ENCODE results near the gene ERC1.

DNA sequence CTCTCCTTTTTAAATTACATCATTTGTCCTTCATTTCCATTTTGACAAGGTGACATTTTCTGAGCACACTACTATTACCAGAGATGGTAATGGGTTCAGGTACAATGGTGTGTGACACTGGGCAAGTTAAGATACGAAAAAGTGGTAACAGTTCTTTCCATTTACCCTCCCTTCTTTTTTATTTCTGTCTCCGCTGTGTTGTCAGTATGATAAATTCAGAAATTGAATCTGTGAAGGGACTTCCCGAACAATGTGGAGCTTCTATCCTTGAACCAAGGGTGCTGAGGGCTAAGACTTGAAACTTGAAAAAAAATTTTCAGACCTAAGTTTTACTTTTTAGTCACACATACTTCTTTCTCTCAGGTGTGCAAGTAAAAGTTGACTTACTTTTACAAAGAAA is 103.7 kb downstream of the ERC1 start:
- TF ChIP-seq TEAD4 (IDR thresholded peaks at IDR 0.05; ENCODE audit: low read length) (no peak), TEAD4 (CRISPR knock-in tag; IDR thresholded peaks at IDR 0.05; ENCODE audit: borderline replicate concordance) (no peak), NFYB (IDR thresholded peaks at IDR 0.05; ENCODE audit: extremely low read depth, insufficient read length) (no peak), MYC (IDR thresholded peaks at IDR 0.05; ENCODE audit: low read depth, low read length) (no peak), MYC (CRISPR knock-in tag; IDR thresholded peaks at IDR 0.05; ENCODE audit: borderline replicate concordance, low read depth) (no peak), EP300 (IDR thresholded peaks at IDR 0.05; ENCODE audit: low read length) (no peak), ZNF274 (IDR thresholded peaks at IDR 0.05; ENCODE audit: borderline replicate concordance, low read depth, low read length) (no peak), BRD9 (IDR thresholded peaks at IDR 0.05; ENCODE audit: low read depth, partially characterized antibody) (no peak), NRF1 (conservative IDR thresholded peaks at IDR 0.05 in 1 of 2, IDR thresholded peaks at IDR 0.05 in 1 of 2) (no peak), EZH2 (IDR thresholded peaks at IDR 0.05; ENCODE audit: borderline replicate concordance, low read depth, low read length) (no peak), JUND (IDR thresholded peaks at IDR 0.05; ENCODE audit: borderline replicate concordance, low read depth, low read length) (no peak), JUND (tag; IDR thresholded peaks at IDR 0.05; ENCODE audit: borderline replicate concordance, low read depth, low read length) (no peak)
- TF ChIP-seq, protein P1, sequence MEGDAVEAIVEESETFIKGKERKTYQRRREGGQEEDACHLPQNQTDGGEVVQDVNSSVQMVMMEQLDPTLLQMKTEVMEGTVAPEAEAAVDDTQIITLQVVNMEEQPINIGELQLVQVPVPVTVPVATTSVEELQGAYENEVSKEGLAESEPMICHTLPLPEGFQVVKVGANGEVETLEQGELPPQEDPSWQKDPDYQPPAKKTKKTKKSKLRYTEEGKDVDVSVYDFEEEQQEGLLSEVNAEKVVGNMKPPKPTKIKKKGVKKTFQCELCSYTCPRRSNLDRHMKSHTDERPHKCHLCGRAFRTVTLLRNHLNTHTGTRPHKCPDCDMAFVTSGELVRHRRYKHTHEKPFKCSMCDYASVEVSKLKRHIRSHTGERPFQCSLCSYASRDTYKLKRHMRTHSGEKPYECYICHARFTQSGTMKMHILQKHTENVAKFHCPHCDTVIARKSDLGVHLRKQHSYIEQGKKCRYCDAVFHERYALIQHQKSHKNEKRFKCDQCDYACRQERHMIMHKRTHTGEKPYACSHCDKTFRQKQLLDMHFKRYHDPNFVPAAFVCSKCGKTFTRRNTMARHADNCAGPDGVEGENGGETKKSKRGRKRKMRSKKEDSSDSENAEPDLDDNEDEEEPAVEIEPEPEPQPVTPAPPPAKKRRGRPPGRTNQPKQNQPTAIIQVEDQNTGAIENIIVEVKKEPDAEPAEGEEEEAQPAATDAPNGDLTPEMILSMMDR (IDR thresholded peaks at IDR 0.05 in 2 of 3, conservative IDR thresholded peaks at IDR 0.05 in 1 of 3; ENCODE audit: insufficient read depth in 2 of 3, low read depth in 1 of 3, low read length in 3 of 3): no peak
- TF ChIP-seq, protein P2, sequence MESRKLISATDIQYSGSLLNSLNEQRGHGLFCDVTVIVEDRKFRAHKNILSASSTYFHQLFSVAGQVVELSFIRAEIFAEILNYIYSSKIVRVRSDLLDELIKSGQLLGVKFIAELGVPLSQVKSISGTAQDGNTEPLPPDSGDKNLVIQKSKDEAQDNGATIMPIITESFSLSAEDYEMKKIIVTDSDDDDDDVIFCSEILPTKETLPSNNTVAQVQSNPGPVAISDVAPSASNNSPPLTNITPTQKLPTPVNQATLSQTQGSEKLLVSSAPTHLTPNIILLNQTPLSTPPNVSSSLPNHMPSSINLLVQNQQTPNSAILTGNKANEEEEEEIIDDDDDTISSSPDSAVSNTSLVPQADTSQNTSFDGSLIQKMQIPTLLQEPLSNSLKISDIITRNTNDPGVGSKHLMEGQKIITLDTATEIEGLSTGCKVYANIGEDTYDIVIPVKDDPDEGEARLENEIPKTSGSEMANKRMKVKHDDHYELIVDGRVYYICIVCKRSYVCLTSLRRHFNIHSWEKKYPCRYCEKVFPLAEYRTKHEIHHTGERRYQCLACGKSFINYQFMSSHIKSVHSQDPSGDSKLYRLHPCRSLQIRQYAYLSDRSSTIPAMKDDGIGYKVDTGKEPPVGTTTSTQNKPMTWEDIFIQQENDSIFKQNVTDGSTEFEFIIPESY (CRISPR knock-in tag; IDR thresholded peaks at IDR 0.05): no peak

All from K562 (cell line).